Limb (tissue), 2 donors: ENCODE data around the gene JUND.

Experiments used
- DNase-seq, 2 donors: peaks; one replicate each; pipeline ENCODE4 v3.0.0-alpha.2; 2016; ENCODE audit errors: extremely low spot score in 2 of 2

The JUND gene

GRCh38 chr19:18291019-18291524, 9.7 kb upstream of the JUND start:
- DNase-seq: peak in 1 of 2 donors; percentile 60

- peak in 1 of 2 donors; percentile 53 for DNase-seq
Observed at GRCh38 chr19:18290302-18291018, 9.0 kb upstream of the JUND start.

- DNase-seq: peak in 1 of 2 donors; percentile 42
Observed at GRCh38 chr19:18289471-18290301, 8.3 kb upstream of the JUND start.

- peak; percentile 44 to 75 for DNase-seq
Observed at GRCh38 chr19:18287836-18288772, 6.7 kb upstream of the JUND start.

GRCh38 chr19:18286973-18287635, 5.7 kb upstream of the JUND start:
- peak in 1 of 2 donors; percentile 37 for DNase-seq

- no peak for DNase-seq
Observed at GRCh38 chr19:18284712-18285360, 3.4 kb upstream of the JUND start.

GRCh38 chr19:18283338-18283737, 1.9 kb upstream of the JUND start:
- no peak for DNase-seq

GRCh38 chr19:18282788-18283141, 1.3 kb upstream of the JUND start:
- peak; percentile 26 to 52 for DNase-seq

- peak in 1 of 2 donors; percentile 89 for DNase-seq
Observed at GRCh38 chr19:18282021-18282787, 782 bp upstream of the JUND start.

- DNase-seq: peak; percentile 65 to 88
Observed at GRCh38 chr19:18280247-18281081, 958 bp downstream of the JUND start.

- DNase-seq: peak; percentile 94 to 95
Observed at GRCh38 chr19:18279516-18280246, 1.7 kb downstream of the JUND start.

- DNase-seq: no peak
Observed at GRCh38 chr19:18279266-18279515, 2.2 kb downstream of the JUND start.

- DNase-seq: peak in 1 of 2 donors; percentile 58
Observed at GRCh38 chr19:18278521-18279265, 2.7 kb downstream of the JUND start.

GRCh38 chr19:18274781-18275356, 6.6 kb downstream of the JUND start:
- DNase-seq: peak in 1 of 2 donors; percentile 84

GRCh38 chr19:18274219-18274780, 7.1 kb downstream of the JUND start, which contains the start of gene IQCN:
Gene IQCN (minus strand): TSS chr19:18274452. CDS start chr19:18269478, 4,974 bp downstream.
- DNase-seq: peak in 1 of 2 donors; percentile 74

GRCh38 chr19:18273561-18274218, 7.7 kb downstream of the JUND start:
- peak in 1 of 2 donors; percentile 49 for DNase-seq
